Activated naive CD8-positive, alpha-beta T cell treated with anti-CD3 and anti-CD28 coated beads, Interleukin-2, amount 50 U/mL, for 16 hours (primary cell): ENCODE data around the gene CSRP3.

Source experiments
- DNase-seq: peaks from one replicate; pipeline ENCODE4 v3.0.0-alpha.2; 2020; ENCODE audit warnings: low read depth, low spot score

The CSRP3 gene

GRCh38 chr11:19225581-19225980 lies 23.8 kb upstream of the CSRP3 start:
- no peak for DNase-seq

GRCh38 chr11:19225123-19225522 lies 23.3 kb upstream of the CSRP3 start:
- no peak for DNase-seq

GRCh38 chr11:19220903-19221724 lies 19.3 kb upstream of the CSRP3 start:
- no peak for DNase-seq

GRCh38 chr11:19218786-19219460 lies 17.1 kb upstream of the CSRP3 start:
- DNase-seq = no peak

- no peak for DNase-seq
These were observed 16.4 kb upstream of the CSRP3 start for GRCh38 chr11:19218216-19218615.

GRCh38 chr11:19216709-19217374 lies 15.1 kb upstream of the CSRP3 start:
- DNase-seq = no peak

- DNase-seq = no peak
These were observed 14.2 kb upstream of the CSRP3 start for GRCh38 chr11:19216021-19216420.

GRCh38 chr11:19209617-19210370 lies 8.0 kb upstream of the CSRP3 start:
- no peak for DNase-seq

GRCh38 chr11:19208959-19209546 lies 7.3 kb upstream of the CSRP3 start:
- no peak for DNase-seq

GRCh38 chr11:19208181-19208580 lies 6.4 kb upstream of the CSRP3 start:
- DNase-seq = no peak

- no peak for DNase-seq
These were observed 3.1 kb upstream of the CSRP3 start for GRCh38 chr11:19204836-19205235.

GRCh38 chr11:19200410-19201201 lies 1.2 kb downstream of the CSRP3 start:
- no peak for DNase-seq

GRCh38 chr11:19199771-19200170 lies 2.0 kb downstream of the CSRP3 start:
- DNase-seq = no peak

GRCh38 chr11:19199048-19199447 lies 2.7 kb downstream of the CSRP3 start:
- no peak for DNase-seq

- no peak for DNase-seq
These were observed 5.4 kb downstream of the CSRP3 start for GRCh38 chr11:19196432-19196831.

- DNase-seq = no peak
These were observed 7.0 kb downstream of the CSRP3 start for GRCh38 chr11:19194620-19195308.

- DNase-seq = no peak
These were observed 7.9 kb downstream of the CSRP3 start for GRCh38 chr11:19193916-19194315.

- DNase-seq = no peak
These were observed 10.1 kb downstream of the CSRP3 start for GRCh38 chr11:19191530-19192169.

- no peak for DNase-seq
These were observed 13.9 kb downstream of the CSRP3 start for GRCh38 chr11:19187833-19188258.
